Endodermal cell (in vitro differentiated cells): ENCODE measurements around the gene SFXN5. TPM values are rescaled to one million over a fixed set of nuclear protein-coding genes. Genes with fewer than 3 reads are reported as not detected.

Source experiments
- DNase-seq: peaks from one replicate; pipeline ENCODE4 v3.0.0-alpha.2; 2017
- H3K27ac ChIP-seq: 2 replicates; pipeline ENCODE4 v1.5.1; 2013; ENCODE audit warnings: mild to moderate bottlenecking, low read depth, low read length, moderate library complexity
- H3K27me3 ChIP-seq: 2 replicates; pipeline ENCODE4 v1.6.1; 2013; ENCODE audit warnings: mild to moderate bottlenecking, low read length, moderate library complexity; ENCODE audit not compliant: insufficient read depth, control insufficient read depth, poor library complexity, severe bottlenecking
- H3K36me3 ChIP-seq: 2 replicates; pipeline ENCODE4 v1.7.0; 2013; ENCODE audit warnings: mild to moderate bottlenecking, low read length, moderate library complexity; ENCODE audit not compliant: control insufficient read depth, insufficient read depth
- H3K4me1 ChIP-seq: one replicate; pipeline ENCODE4 v1.7.0; 2013; ENCODE audit warnings: low read length; ENCODE audit not compliant: control insufficient read depth, insufficient read depth
- H3K4me3 ChIP-seq: 2 replicates; pipeline ENCODE4 v1.5.1; 2013; ENCODE audit warnings: mild to moderate bottlenecking, low read length, moderate library complexity
- H3K9ac ChIP-seq: 2 replicates; pipeline ENCODE4 v1.6.1; 2013; ENCODE audit warnings: mild to moderate bottlenecking, low read length, moderate library complexity; ENCODE audit not compliant: poor library complexity, severe bottlenecking; ENCODE audit errors: extremely low read depth
- H3K9me3 ChIP-seq: 2 replicates; pipeline ENCODE4 v1.6.1; 2013; ENCODE audit warnings: mild to moderate bottlenecking, low read length, moderate library complexity; ENCODE audit not compliant: control insufficient read depth
- H3K27ac Mint-ChIP-seq: 2 replicates; pipeline ENCODE4 v1.8.0; 2020; ENCODE audit warnings: mixed read lengths
- H3K27me3 Mint-ChIP-seq: 2 replicates; pipeline ENCODE4 v1.8.0; 2021; ENCODE audit warnings: mild to moderate bottlenecking, mixed read lengths; ENCODE audit not compliant: insufficient read depth
- H3K36me3 Mint-ChIP-seq: 2 replicates; pipeline ENCODE4 v1.8.0; 2020; ENCODE audit warnings: low read depth, mixed read lengths
- H3K4me1 Mint-ChIP-seq: 2 replicates; pipeline ENCODE4 v1.8.0; 2020; ENCODE audit warnings: mixed read lengths
- H3K4me3 Mint-ChIP-seq: 2 replicates; pipeline ENCODE4 v1.8.0; 2020; ENCODE audit warnings: mild to moderate bottlenecking, moderate library complexity, mixed read lengths
- H3K9me3 Mint-ChIP-seq: 2 replicates; pipeline ENCODE4 v1.8.0; 2020; ENCODE audit warnings: mild to moderate bottlenecking, mixed read lengths
- WGBS, 2 experiments: methylation state at CpG; one replicate each; pipeline versions ENCODE4 v1.1.5 to v1.1.7; 2013; ENCODE audit warnings: missing lambda C conversion rate in 2 of 2, mixed read lengths in 1 of 2; ENCODE audit not compliant: insufficient coverage in 1 of 2, insufficient read length in 1 of 2; 5-methylcytosine and 5-hydroxymethylcytosine counted together
- total RNA-seq, 2 donors: library from RNA; stranded (reverse); fragmentation: NEBNext Ultra II Directional in 1 of 2; extraction: Animal tissue kit (Norgen Biotek cat#: 25700) in 1 of 2; gene quantifications; 2 replicates in 1 of 2; 3 replicates in 1 of 2; pipeline ENCODE4 v1.2.1, GENCODE V29; 2021
- TF ChIP-seq, protein P1 (sequence below): fragments of 200-600 bp; sonication (generic); conservative IDR thresholded peaks from 2 replicates; pipeline ENCODE4 v1.5.0; 2021; ENCODE audit warnings: antibody characterized with exemption, mild to moderate bottlenecking

SFXN5 gene
- total RNA-seq, 2 donors from 2014 or later: 30.7 to 32.8 TPM

DNA sequence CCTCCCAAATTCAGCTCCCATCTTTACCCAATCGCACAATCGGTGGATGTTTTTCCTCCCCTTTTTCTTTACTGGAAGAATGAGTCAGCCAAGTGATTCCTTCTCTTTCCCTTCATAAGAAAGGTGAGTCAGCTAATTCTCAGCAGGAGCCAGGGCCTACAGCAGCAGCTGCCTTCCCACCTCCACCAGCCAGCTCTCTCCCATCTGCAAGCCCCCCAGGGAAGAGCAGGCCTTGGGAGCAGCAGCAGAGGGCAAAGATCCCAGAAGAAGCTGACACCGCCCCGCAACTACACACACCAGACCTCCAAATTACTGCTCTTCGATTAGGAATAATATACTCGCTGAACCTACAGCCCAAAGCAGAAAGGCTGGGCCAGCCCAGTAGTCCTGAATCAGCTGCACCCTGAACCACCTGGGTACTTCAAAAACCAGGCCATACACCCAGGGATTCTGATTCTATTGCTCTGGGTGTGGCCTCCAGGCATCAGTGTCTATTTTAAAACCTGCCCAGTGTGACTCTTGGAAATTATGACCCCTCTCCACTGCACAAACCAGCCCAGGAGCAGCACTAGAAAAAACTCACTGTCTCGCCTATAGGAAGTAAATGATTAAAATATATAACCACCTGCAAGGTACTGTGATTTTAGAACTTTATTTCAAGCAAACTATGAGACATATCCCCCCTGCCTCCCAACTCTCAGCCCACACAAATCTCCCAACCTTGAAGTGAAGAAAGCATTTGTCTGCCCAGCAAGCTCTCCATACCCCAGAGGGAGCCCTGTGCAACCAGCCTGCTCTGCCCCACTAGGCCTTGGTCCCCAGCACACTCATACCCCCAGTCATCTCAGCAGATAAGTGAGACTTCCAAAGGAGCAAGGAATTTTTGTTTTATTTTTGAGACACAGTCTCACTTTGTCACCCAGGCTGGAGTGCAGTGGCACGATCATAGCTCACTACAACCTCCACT lies 7.3 kb downstream of the SFXN5 start:
- Histone ChIP-seq H3K27me3 (no peaks in the 10 kb centered on the region), H3K36me3 (peaks cover 6% of the 10 kb centered on the region), H3K4me1 (no peaks in the 10 kb centered on the region), H3K9ac (peak overlapping the region; percentile 31), H3K4me3 (peak overlapping the region; percentile 4), H3K27ac (no peak overlapping the region), H3K9me3 (no peaks in the 10 kb centered on the region)
- peaks cover 11% of the 10 kb centered on the region for H3K36me3 Mint-ChIP-seq
- no peak overlapping the region for H3K4me3 Mint-ChIP-seq
- peak overlapping the region; percentile 75 for H3K27ac Mint-ChIP-seq
- H3K27me3 Mint-ChIP-seq: no peaks in the 10 kb centered on the region
- H3K9me3 Mint-ChIP-seq: no peaks in the 10 kb centered on the region
- 63 to 65% methylated on average over 4 to 7 of the region's 8 CpGs for WGBS, 2 experiments
- H3K4me1 Mint-ChIP-seq: peaks cover 22% of the 10 kb centered on the region
- TF ChIP-seq, protein P1, sequence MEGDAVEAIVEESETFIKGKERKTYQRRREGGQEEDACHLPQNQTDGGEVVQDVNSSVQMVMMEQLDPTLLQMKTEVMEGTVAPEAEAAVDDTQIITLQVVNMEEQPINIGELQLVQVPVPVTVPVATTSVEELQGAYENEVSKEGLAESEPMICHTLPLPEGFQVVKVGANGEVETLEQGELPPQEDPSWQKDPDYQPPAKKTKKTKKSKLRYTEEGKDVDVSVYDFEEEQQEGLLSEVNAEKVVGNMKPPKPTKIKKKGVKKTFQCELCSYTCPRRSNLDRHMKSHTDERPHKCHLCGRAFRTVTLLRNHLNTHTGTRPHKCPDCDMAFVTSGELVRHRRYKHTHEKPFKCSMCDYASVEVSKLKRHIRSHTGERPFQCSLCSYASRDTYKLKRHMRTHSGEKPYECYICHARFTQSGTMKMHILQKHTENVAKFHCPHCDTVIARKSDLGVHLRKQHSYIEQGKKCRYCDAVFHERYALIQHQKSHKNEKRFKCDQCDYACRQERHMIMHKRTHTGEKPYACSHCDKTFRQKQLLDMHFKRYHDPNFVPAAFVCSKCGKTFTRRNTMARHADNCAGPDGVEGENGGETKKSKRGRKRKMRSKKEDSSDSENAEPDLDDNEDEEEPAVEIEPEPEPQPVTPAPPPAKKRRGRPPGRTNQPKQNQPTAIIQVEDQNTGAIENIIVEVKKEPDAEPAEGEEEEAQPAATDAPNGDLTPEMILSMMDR: no peak
- peak; percentile 79 for DNase-seq

DNA sequence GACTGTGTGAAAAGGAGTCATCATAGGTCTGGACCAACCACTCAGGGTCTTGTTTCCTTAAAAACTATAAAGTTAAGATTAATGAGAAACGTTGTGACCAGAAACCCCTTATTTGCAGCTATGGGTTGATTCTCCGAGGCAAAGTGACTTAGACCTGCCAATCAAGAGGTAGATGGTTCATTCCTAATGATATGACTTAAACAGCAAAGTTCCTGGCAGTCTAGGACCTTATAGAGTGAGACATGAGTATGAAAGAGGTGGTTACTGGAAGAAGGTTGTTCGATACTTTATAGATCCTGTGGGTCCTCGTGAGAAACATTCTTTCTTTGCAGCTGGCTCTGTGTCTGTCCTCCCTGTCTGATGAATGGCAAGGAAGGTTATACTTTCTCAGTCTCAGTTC lies 8.0 kb downstream of the SFXN5 start:
- TF ChIP-seq, protein P1: no peak
- Histone ChIP-seq H3K9me3 (no peaks in the 10 kb centered on the region), H3K4me3 (peak overlapping the region; percentile 4), H3K27ac (no peak overlapping the region), H3K27me3 (no peaks in the 10 kb centered on the region), H3K9ac (no peak overlapping the region), H3K36me3 (peaks cover 6% of the 10 kb centered on the region), H3K4me1 (no peaks in the 10 kb centered on the region)
- Mint-ChIP-seq H3K9me3 (no peaks in the 10 kb centered on the region), H3K27me3 (no peaks in the 10 kb centered on the region), H3K36me3 (peaks cover 14% of the 10 kb centered on the region), H3K4me1 (peaks cover 16% of the 10 kb centered on the region), H3K4me3 (no peak overlapping the region), H3K27ac (peak overlapping the region; percentile 75)
- no peak for DNase-seq
- 80 to 97% methylated on average over 3 to 4 of the region's 4 CpGs for WGBS, 2 experiments

DNA sequence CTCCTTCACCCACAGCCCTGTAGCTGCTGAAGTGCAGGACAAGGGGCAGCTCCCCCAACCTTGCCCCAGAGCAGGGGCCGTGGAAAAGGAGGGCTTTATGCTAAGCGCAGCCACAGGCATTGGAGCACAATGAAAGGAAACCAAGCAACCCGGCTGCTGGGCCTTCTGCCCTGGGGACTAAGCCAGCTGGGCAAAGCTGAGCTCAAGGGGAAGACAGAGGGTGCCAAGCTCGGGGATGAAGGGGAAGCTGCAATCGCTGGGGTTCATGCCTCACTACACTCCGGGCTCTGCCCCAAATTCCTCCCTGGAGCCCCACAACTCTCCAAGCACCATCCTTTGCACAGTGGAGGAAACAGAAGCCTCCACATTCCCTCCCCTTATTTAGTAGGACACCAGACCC lies 12.4 kb downstream of the SFXN5 start:
- H3K27me3 ChIP-seq: no peaks in the 10 kb centered on the region
- H3K36me3 Mint-ChIP-seq: peaks cover 39% of the 10 kb centered on the region
- H3K9me3 ChIP-seq: peaks cover 19% of the 10 kb centered on the region
- no peaks in the 10 kb centered on the region for H3K27me3 Mint-ChIP-seq
- no peak overlapping the region for H3K9ac ChIP-seq
- DNase-seq: no peak
- TF ChIP-seq, protein P1: no peak
- H3K27ac ChIP-seq: no peak overlapping the region
- 90 to 96% methylated on average over 3 to 6 of the region's 6 CpGs for WGBS, 2 experiments
- H3K9me3 Mint-ChIP-seq: peaks cover 19% of the 10 kb centered on the region
- H3K4me1 Mint-ChIP-seq: peaks cover 7% of the 10 kb centered on the region
- peaks cover 32% of the 10 kb centered on the region for H3K36me3 ChIP-seq
- no peak overlapping the region for H3K4me3 Mint-ChIP-seq
- H3K27ac Mint-ChIP-seq: no peak overlapping the region
- H3K4me1 ChIP-seq: no peaks in the 10 kb centered on the region
- H3K4me3 ChIP-seq: no peak overlapping the region
